BE2C (cell line): ENCODE measurements around the gene SLC25A21.

ENCODE experiments used
- DNase-seq: peaks from one replicate; pipeline ENCODE4 v3.0.0-alpha.2; 2020
- H3K27me3 ChIP-seq: fragments of 250-450 bp; sonication (Bioruptor Pico); 2 replicates; pipeline ENCODE4 v1.5.1; 2020; ENCODE audit warnings: mild to moderate bottlenecking
- H3K36me3 ChIP-seq: fragments of 250-450 bp; sonication (Bioruptor Pico); 2 replicates; pipeline ENCODE4 v1.5.1; 2020; ENCODE audit warnings: mild to moderate bottlenecking
- H3K4me1 ChIP-seq: fragments of 250-450 bp; sonication (Bioruptor Pico); 2 replicates; pipeline ENCODE4 v1.5.1; 2020
- H3K4me3 ChIP-seq: 2 replicates; pipeline ENCODE4 v1.5.1; 2011; ENCODE audit warnings: low read depth, low read length
- H3K9me3 ChIP-seq: fragments of 250-450 bp; sonication (Bioruptor Pico); 2 replicates; pipeline ENCODE4 v1.5.1; 2020
- CTCF ChIP-seq: IDR thresholded peaks from 2 replicates; pipeline ENCODE4 v1.5.1; 2012; ENCODE audit warnings: mild to moderate bottlenecking, low read depth, low read length

Gene SLC25A21

GRCh38 chr14:36662258-36662542 is 510.2 kb downstream of the SLC25A21 start:
- Histone ChIP-seq H3K4me1 (no peaks in the 10 kb centered on the region), H3K9me3 (no peaks in the 10 kb centered on the region), H3K4me3 (no peak overlapping the region), H3K36me3 (no peaks in the 10 kb centered on the region), H3K27me3 (peaks cover 98% of the 10 kb centered on the region)
- DNase-seq: no peak
- no peak for TF ChIP-seq CTCF

GRCh38 chr14:36661506-36662257 is 510.7 kb downstream of the SLC25A21 start, which contains the start of gene PAX9:
TSS of gene PAX9 (plus strand) at chr14:36661860. CDS start at chr14:36662090, 230 bp downstream.
- peak; percentile 43 for DNase-seq
- no peaks in the 10 kb centered on the region for H3K36me3 ChIP-seq
- H3K4me3 ChIP-seq: no peak within 1 kb of the TSS
- peaks cover 98% of the 10 kb centered on the region for H3K27me3 ChIP-seq
- no peak for TF ChIP-seq CTCF
- no peaks in the 10 kb centered on the region for H3K4me1 ChIP-seq
- H3K9me3 ChIP-seq: no peaks in the 10 kb centered on the region

GRCh38 chr14:36660736-36661505 is 511.5 kb downstream of the SLC25A21 start:
- H3K4me3 ChIP-seq: no peak overlapping the region
- no peaks in the 10 kb centered on the region for H3K4me1 ChIP-seq
- H3K36me3 ChIP-seq: no peaks in the 10 kb centered on the region
- no peaks in the 10 kb centered on the region for H3K9me3 ChIP-seq
- TF ChIP-seq CTCF: no peak
- DNase-seq: no peak
- H3K27me3 ChIP-seq: peaks cover 98% of the 10 kb centered on the region

- no peak overlapping the region for H3K4me3 ChIP-seq
- H3K9me3 ChIP-seq: no peaks in the 10 kb centered on the region
- H3K36me3 ChIP-seq: no peaks in the 10 kb centered on the region
- no peak for TF ChIP-seq CTCF
- H3K27me3 ChIP-seq: peaks cover 98% of the 10 kb centered on the region
- H3K4me1 ChIP-seq: no peaks in the 10 kb centered on the region
- DNase-seq: no peak
Measured at GRCh38 chr14:36659822-36660735, 512.3 kb downstream of the SLC25A21 start.

GRCh38 chr14:36659010-36659821 is 513.2 kb downstream of the SLC25A21 start:
- no peaks in the 10 kb centered on the region for H3K9me3 ChIP-seq
- TF ChIP-seq CTCF: no peak
- H3K27me3 ChIP-seq: peaks cover 98% of the 10 kb centered on the region
- H3K4me1 ChIP-seq: no peaks in the 10 kb centered on the region
- no peak for DNase-seq
- no peaks in the 10 kb centered on the region for H3K36me3 ChIP-seq
- H3K4me3 ChIP-seq: no peak overlapping the region
